ENCODE data around the gene MRPL53.
A peak's percentile ranks its signal among the peaks of the same experiment; 100 is the strongest.
"Not testable (repeated sequence)": the region's sequence is repeated elsewhere in the genome, so short reads cannot be mapped to it uniquely, and the experiment has no call there.

The MRPL53 gene

DNA sequence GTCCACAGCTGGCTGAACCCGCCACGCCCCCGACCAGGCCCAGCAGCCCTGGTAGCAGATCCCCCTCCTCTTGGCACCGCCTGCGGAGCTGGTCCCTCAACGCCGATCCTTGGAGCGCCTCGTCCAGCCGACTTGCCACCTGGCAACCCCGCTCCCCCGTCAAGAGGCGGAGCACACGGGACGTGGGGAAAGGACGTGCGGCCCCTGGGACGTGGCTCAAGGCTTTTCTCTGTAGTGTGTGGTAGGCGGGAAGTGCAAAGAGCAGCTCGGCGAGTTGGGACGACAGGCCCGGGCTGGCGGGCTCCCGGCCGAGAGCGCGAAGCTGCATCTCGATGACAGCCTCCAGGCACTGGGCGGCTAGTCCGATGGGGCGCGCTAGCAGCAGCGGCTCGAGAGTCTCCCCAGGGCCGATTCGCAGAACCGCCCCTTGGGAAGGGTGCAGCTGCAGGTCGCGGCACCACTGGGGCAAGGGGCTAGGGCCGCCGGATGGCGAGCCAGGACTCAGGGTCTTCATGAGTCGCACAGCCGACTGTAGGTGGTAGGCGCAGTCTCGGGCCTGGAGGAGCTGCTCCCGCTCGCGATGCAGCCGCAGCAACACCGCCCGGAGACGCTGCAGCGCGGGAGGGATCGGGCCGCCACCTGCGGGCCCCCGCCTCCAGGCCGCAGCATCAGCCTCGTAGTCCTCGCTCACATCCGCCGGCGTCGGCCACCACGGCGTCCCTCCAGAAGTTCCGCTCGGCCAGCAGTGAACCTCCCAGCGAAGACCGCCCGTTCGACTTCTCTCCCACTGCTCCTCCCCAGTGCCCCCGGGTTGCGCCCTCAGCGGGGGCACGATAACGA lies 9.7 kb upstream of the MRPL53 start:
- DNase-seq: peak in 3 of 5 experiments; percentile 41 to 72 (median 46)

DNA sequence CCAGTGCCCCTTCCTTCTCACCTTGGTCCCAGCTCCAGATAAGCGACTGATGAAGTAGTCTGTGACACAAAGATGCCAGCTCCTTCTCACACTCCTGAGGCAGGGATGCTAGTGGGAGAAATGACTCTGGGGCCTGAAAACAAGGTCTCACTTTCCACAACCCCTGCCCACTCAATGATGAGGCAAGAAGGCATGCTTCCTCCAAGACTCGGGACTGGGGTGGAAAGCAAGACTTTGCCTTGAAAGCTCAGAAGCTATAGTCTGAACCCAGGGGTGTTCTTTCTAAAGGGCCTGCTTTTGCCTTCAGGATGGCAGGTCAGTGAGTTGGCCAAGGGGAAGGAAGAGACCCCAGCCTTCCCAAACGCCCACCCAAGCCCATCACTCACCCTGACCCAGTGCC lies 9.0 kb upstream of the MRPL53 start:
- DNase-seq: no peak

DNA sequence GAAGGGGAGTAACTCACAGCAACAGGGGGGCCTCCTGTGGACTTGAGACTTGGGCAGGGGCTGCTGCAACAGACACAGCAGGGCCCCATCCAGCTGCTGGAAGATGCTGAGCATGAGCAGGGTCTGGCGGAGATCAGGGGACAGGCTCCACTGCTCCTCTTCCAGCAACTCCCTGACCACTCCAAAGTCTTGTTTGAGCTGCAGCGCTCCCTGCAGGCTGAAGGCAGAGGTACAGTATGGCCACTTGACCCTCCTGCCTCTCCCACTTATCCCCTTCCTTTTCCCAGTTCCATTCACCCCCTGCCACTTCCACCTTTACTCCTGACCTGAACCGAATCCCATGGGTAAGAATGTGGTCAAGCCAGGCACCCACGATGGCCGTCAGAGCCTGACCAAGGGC lies 2.4 kb upstream of the MRPL53 start:
- DNase-seq: no peak

DNA sequence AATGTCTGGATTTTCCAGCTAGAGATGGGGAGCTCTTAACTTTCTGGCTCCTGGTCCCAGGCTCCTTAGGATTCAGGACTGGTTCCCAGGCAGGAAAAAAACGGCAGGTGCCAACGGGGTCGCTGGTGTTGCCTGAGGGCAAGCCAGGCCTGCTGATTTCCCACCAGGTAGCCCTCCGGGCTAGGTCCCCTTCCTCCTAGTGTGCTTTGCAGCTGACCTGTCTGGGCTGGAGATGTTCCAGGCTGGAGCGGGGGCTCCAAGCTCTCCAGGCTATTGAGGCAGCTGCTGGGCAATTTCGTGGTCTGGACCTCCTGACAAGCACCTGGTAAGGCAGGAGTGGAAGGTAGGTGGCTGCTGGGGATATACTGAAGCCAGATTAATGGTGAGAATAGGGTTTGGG lies 2.0 kb upstream of the MRPL53 start:
- DNase-seq: no peak

DNA sequence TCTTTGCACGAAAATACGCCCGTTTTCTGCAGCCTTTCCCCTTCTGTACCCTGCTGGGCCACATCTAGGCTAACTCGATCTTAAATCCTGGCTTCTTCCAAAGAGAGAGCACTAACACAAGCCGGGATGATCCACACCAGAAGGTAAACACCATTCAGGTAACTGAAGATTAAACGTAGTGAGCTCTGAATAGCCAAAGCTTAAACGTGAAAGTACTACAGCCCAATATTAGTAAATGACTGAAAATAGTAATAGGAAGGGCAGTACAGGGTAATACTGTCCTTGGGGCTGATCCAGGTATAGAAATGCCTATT lies 422 bp upstream of the MRPL53 start:
- no peak for DNase-seq

DNA sequence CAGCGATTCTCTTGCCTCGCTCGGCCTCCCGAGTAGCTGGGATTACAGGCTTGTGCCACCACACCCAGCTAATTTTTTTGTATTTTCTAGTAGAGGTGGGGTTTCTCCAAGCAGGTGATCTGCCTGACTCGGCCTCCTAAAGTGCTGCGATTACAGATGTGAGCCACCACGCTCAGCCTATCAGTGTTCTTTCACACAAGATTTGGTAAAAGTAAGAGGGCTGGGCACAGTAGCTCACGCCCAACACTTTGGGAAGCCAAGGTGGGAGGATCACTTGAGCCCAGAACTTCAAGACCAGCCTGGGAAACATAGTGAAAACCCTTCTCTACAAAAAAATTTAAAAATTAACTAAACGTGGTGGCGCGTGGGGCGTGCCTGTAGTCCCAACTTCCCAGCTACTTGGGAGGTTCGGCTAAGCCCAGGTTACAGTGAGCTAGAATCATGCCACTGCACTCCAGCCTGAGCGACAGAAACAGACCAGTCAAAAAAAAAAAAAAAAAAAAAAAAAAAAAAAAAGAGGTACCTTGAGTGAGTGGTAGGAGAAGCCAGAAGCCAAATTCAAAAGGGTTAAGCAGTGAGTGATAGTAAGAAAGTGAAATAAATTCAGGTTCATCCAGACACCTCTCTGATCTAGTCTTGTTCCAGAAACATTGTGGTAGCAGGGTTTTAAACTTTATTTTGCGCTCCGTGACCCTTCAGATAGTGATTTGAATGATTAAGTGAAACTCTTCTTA lies 981 bp downstream of the MRPL53 start:
- no peak for DNase-seq

DNA sequence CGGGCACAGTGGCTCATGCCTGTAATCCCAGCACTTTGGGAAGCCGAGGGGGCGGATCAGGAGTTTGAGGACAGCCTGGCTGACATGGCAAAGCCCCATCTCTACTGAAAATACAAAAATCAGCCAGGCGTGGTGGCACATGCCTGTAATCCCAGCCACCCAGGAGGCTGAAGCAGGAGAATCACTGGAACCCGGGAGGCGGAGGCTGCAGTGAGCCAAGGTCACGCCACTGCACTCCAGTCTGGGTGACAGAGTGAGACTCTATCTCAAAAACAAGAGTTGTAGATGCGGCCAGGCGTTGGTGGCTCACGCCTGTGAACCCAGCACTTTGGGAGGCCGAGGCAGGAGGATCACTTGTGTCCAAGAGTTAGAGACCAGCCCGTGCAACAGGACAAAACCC lies 1.7 kb downstream of the MRPL53 start:
- not testable (repeated sequence) for DNase-seq

DNA sequence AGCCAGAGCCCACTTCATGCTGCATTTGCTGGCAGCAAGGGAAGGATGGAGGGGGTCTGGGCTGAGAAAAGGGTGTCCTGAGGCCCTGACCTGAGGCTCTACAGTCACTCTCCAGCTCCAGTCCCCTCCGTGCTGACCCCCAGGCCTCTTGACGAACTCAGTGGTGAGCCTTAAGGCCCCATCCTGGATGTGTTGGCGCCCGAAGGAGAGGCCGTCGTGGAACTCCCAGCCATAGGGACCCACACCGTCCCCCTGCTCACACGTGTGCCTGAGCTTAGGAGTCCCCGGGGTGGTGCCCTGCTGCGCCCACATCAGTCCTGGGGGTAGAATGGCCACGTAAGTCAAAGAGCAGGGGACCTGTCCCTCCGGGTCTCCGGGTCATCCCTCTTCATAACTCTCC lies 8.1 kb downstream of the MRPL53 start:
- DNase-seq: no peak

DNA sequence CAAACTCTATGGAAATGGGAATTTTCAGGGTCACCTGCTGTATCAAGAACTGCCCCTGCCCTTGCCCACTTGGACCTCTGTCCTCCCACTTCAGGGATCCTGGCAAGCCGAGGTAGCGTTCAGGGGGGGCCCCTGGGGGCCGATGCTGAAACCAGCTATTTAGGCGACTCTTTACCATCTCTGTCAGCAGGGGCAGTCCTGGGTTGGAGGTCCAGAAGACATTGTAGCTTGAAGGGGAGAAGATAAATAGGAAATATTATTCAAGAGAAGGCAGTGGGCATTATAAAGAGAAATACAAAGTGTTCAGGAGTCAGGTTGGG lies 9.7 kb downstream of the MRPL53 start:
- no peak for DNase-seq

DNA sequence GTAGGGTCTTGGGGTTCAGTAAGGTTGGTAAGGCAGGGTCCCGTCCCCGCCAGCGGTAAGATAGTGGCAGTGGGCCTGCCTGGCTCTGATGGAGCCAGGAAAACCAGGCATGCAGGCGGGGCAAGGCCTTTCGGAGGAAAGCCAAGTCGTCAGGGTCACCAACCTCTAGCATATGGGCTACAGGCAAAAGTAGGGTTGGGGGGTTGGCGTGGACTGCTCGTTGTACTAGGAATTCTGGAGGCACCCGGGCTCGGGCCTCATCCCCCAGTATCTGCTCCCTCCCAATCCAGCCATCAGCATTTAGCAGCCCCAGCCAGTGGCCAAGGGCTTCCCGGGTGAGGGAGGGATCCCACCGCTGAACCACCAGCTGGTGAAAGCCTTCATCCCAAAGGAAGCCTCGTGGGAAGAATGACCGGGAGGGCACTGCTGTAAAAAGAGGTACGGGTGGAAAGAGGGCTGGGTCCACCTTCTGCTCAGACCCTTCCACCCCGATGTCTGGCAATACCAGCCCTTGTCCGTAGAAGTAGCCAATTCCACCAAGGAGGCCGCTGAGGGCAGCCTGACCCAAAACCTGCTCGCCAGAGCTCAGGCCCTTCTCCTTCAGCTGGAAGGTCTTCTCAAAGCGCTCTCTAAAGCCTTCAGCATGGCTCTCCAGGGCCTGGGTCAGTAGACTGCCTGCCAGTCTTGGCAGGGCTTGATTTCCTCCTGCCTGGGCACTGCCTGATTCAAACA lies 10.3 kb downstream of the MRPL53 start:
- DNase-seq: no peak

DNA sequence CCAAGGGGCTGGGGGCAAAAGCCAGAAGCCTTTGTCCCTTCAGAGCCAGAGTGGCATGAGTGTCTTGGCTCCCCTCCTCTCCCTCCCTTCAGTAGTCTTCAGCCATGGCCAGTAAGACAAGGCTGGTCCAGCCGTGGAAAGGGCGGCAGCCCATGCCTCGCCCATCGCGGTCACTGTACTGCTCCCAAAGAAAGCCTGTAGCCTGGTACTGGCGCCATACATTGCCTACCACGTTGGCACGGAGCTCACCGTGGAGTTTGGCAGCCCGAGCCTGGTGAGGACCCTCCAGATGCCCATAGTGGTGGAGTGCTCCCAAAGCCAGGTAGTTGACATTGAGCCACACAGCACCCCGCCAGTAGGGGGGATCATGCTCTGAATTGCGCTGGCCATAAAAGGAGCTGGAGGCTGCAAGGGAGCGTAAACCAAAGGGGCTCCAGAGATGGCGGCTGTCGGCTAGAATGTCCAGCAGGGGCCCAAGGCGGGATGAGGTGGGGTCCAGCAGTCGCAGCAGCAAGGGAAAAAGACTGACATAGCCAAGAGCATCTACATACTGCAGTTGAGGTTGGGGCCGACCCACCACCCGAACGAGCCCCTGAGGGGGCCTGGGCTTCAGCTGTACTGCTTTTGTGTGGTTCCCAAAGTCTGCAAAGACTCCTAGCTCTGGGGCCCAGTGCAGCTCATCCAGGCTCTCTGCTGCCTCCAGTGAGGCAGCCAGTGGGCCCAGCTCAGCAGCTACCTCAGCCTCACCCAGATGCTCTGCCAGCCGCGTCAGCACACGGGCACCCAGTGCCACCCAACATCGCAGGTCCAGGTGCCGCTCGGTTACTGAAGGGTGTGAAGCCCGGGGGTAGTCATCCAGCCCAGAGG lies 11.1 kb downstream of the MRPL53 start:
- DNase-seq: no peak

DNA sequence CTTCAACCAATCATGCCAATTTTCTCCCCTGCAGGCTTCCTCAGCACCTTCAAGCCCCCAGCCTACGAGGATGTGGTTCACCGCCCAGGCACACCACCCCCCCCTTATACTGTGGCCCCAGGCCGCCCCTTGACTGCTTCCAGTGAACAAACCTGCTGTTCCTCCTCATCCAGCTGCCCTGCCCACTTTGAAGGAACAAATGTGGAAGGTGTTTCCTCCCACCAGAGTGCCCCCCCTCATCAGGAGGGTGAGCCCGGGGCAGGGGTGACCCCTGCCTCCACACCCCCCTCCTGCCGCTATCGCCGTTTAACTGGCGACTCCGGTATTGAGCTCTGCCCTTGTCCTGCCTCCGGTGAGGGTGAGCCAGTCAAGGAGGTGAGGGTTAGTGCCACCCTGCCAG lies 12.3 kb downstream of the MRPL53 start:
- DNase-seq: not testable (repeated sequence)

DNA sequence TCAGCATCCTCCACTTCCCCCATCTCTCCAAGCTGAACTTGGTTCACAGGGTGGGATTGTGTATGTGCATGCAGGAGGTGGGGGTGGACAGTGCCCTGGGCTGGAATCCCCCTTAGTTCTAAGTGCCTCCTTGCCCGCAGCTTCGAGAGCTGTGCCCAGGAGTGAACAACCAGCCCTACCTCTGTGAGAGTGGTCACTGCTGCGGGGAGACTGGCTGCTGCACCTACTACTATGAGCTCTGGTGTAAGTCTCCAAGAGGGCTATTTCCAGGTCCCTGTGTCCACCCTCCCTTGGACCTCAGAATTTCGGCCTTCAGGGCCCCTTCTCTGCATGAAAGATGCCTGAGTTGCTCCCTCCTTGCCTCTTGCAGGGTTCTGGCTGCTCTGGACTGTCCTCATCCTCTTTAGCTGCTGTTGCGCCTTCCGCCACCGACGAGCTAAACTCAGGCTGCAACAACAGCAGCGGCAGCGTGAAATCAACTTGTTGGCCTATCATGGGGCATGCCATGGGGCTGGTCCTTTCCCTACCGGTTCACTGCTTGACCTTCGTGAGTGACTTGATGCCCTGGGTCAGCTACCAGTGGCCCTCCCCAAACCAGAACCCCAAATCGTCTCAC lies 12.9 kb downstream of the MRPL53 start:
- DNase-seq: not testable (repeated sequence)

DNA sequence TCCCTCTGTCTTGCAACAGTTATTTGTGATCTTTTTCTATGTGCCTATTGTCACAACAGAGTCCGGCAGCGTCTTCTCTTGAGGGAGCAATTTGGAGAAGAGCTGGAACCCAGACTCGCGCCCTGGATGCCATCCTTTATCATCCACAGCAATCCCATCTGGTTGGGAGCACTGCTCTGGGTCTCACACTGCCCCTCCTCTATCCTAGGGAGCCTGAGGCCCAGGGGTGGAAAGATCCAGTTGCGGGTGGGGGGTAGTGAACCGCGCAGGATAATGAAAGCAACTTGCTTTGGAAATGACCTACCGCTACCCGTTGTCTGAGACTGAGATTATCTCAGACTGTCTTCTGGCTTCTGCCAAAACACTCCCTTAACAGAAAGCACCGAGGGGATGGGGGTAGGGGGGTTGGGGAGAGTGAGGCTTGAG lies 13.5 kb downstream of the MRPL53 start:
- peak in 1 of 5 experiments; percentile 49 for DNase-seq

DNA sequence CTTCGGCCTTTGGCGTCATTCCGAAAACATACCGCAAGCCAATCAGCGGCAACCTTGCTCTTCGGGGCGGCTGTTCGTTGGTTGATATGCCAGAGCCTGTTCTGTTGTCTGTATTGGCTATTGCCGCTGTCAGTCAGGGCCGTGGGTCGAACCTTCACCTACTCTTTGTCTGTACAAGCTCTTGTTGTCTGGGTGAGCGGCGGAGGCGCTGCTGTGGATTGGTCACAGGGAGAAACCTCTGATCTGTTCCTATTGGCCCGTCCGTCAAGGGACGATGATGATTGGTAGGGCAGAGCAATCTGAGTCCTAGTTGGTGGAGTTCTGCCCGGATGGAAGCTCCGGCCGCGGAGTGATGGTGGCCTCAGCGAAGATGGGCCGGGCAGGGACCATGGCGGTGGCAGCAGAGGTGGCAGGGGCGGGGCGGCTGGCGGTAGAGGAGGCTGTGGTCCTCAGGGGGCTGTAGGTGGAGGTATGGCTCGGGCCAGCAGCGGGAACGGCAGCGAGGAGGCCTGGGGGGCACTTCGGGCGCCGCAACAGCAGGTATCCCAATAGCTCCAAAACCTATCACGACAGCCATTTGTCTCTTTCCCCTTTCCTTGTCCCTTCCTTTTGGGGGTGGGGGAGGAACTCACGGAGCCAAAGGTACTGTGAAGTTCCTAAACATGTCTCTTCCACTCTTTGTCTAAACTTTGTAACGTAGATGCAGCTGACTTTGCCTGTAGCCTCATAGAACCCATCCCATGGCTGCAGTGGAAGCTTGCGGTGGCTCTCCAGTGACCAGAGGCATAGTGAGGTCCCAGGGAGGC lies 14.1 kb downstream of the MRPL53 start, which contains the start of gene WBP1:
Gene WBP1 (plus strand): TSS at position 307 of the 806 bp plus-strand sequence. CDS start 165 bp downstream, at position 472.
- DNase-seq: peak; percentile 90 to 100 (median 98)

DNA sequence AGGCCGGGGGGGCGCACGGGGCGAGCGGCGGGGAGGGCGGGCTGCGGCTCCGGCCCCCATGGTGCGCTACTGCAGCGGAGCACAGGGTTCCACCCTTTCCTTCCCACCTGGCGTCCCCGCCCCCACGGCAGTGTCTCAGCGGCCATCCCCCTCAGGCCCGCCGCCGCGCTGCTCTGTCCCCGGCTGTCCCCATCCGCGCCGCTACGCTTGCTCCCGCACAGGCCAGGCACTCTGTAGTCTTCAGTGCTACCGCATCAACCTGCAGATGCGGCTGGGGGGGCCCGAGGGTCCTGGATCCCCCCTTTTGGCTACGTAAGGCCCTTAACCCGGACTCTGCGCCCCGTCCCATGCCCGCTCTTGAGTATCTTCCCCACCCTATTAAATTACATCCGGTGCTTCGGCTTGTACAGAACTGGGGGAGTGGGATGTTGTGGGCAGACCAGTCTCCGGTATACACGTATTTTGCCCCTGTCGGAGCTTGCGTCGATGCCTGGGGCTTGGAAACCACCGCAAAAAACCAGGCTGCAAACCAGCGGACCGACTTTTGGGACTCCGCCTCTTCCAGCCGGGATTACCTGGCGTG lies 14.8 kb downstream of the MRPL53 start:
- DNase-seq: peak; percentile 56 to 93 (median 74)

DNA sequence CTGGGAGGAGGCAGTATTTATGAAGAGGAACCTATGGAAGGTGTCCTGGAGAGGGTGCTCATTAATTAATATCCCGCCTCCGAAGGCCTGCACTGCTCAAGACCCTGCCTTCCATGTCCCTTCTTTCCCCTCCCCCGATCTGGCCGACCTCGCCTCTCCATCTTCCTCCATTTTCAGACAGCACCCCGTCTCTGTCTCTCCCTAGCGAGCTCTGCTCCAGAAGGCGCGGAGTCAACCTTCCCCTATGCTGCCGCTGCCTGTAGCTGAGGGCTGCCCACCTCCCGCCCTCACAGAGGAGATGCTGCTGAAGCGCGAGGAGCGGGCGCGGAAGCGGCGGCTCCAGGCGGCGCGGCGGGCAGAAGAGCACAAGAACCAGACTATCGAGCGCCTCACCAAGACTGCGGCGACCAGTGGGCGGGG lies 15.3 kb downstream of the MRPL53 start:
- DNase-seq: no peak

DNA sequence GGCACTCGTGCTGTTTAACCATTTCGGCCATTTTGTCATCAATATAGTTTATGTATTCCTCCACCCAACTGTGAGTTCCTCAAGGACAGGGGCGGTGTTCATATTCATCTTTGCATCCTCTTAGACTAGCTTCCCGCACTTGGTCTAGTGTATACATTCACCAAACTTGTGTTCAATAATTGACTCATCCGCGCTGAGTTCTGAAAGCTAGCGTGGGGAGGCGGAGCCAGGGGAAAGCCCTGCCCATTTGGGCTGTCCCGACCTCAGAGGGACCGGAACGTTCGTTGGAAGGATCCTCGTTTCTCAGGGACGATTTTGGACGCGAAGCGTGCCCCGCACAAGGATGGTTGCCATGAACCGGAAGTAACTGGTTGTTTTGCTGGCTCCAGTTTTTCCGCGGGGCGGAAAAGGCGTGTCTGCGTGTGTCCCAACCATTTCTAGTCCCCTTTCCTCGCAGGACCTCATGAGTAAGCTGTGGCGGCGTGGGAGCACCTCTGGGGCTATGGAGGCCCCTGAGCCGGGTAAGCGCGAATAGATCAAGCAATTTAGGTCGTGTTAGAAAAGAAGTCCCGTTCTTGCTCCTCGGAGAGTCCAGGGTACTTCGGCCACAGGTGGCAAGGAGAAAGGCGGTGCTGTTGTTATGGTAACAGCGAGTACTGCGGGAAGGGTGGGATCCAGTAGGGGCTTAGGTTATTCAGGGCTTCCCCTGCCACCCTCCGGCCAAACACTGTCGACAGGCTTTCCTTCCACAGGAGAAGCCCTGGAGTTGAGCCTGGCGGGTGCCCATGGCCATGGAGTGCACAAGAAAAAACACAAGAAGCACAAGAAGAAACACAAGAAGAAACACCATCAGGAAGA lies 17.6 kb downstream of the MRPL53 start, which contains the start of gene INO80B:
Gene INO80B (plus strand): TSS at position 434 of the 858 bp plus-strand sequence. CDS start 30 bp downstream, at position 464.
- peak; percentile 81 to 98 (median 93) for DNase-seq

DNA sequence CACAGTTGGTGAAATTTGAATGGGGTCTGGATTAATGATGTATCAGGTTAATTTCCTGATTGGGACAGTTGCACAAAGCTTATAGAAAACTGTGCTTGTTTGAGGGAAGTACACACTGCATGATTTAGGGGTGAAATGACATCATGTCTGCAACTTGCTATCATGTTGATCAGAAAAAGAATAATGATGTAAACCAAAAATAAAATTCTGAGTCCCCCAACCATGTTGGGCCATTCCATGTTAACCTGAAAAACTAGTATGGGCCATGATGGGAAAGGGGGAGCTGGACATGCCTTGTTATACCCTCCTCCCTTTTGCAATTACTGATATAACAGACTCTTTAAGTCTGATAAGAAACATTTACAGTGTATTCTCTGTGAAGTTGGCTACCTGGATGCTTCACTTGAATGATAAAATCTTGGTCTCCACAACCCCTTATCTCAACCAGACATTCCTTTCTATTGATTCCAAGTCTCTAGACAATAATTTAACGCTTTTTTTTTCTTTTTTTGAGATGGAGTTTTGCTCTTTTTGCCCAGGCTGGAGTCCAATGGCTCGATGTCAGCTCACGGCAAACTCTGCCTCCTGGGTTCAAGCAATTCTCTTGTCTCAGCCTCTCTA lies 21.8 kb downstream of the MRPL53 start:
- DNase-seq: no peak
